ENCODE data around the gene SLC35A5. TPM values are rescaled to one million over a fixed set of nuclear protein-coding genes. Genes with fewer than 3 reads are reported as not detected.

The SLC35A5 gene
- polyA plus RNA-seq, 1 experiment = 29.4 TPM

GRCh38 chr3:112579697-112580096 is 17.9 kb downstream of the SLC35A5 start:
- H3K36me3 ChIP-seq (ENCODE audit: control insufficient read depth, insufficient read depth, low read length) = peaks cover 2% of the 10 kb centered on the region
- no peak for DNase-seq (ENCODE audit: low read depth)
- CTCF ChIA-PET = interaction anchor here (0.8 to 1.7 kb wide), 3 partner anchors 21 to 234 kb away, joined by 3 to 4 read pairs (median 3); no protein-coding TSS in a partner anchor
- no peaks in the 10 kb centered on the region for H3K27me3 ChIP-seq (ENCODE audit: control insufficient read depth, insufficient read depth, low read length)
- H3K4me3 ChIP-seq (ENCODE audit: low read depth, low read length) = no peak overlapping the region
- POLR2A ChIA-PET = interaction anchor here (0.6 kb wide), 1 partner anchor 517 kb away, joined by 4 read pairs; no protein-coding TSS in a partner anchor
- TF ChIP-seq CTCF (IDR thresholded peaks at IDR 0.05; ENCODE audit: insufficient read depth, low read depth, low read length) = no peak

- no peaks in the 10 kb centered on the region for H3K27me3 ChIP-seq (ENCODE audit: control insufficient read depth, insufficient read depth, low read length)
- ChIA-PET CTCF (interaction anchor here (0.8 to 2.9 kb wide), 26 partner anchors 10 to 453 kb away, joined by 3 to 20 read pairs (median 5); partner anchors contain the start of gene CD200R1), POLR2A (interaction anchor here (0.9 kb wide), 1 partner anchor 53 kb away, joined by 3 read pairs; no protein-coding TSS in a partner anchor)
- H3K4me3 ChIP-seq (ENCODE audit: low read depth, low read length) = no peak overlapping the region
- peak; percentile 66 for TF ChIP-seq CTCF (IDR thresholded peaks at IDR 0.05; ENCODE audit: insufficient read depth, low read depth, low read length)
- DNase-seq (ENCODE audit: low read depth) = no peak
- peaks cover 2% of the 10 kb centered on the region for H3K36me3 ChIP-seq (ENCODE audit: control insufficient read depth, insufficient read depth, low read length)
Measured at GRCh38 chr3:112582244-112582874, 20.5 kb downstream of the SLC35A5 start.

- peaks cover 2% of the 10 kb centered on the region for H3K36me3 ChIP-seq (ENCODE audit: control insufficient read depth, insufficient read depth, low read length)
- H3K4me3 ChIP-seq (ENCODE audit: low read depth, low read length) = no peak overlapping the region
- H3K27me3 ChIP-seq (ENCODE audit: control insufficient read depth, insufficient read depth, low read length) = no peaks in the 10 kb centered on the region
- no peak for TF ChIP-seq CTCF (IDR thresholded peaks at IDR 0.05; ENCODE audit: insufficient read depth, low read depth, low read length)
- POLR2A ChIA-PET = no interaction called here
- DNase-seq (ENCODE audit: low read depth) = no peak
- CTCF ChIA-PET = interaction anchor here (0.6 to 2.9 kb wide), 16 partner anchors 11 to 452 kb away, joined by 3 to 20 read pairs (median 6); no protein-coding TSS in a partner anchor
Measured at GRCh38 chr3:112583105-112583504, 21.3 kb downstream of the SLC35A5 start.

GRCh38 chr3:112585782-112586181 is 23.9 kb downstream of the SLC35A5 start:
- Histone ChIP-seq H3K27me3 (ENCODE audit: control insufficient read depth, insufficient read depth, low read length) (no peaks in the 10 kb centered on the region), H3K4me3 (ENCODE audit: low read depth, low read length) (no peak overlapping the region), H3K36me3 (ENCODE audit: control insufficient read depth, insufficient read depth, low read length) (peaks cover 2% of the 10 kb centered on the region; the same call in 1 of the 2 replicates)
- no peak for DNase-seq (ENCODE audit: low read depth)
- POLR2A ChIA-PET = no interaction called here
- CTCF ChIA-PET = interaction anchor here (1.0 to 1.1 kb wide), 2 partner anchors 17 to 35 kb away, joined by 3 read pairs; no protein-coding TSS in a partner anchor
- TF ChIP-seq CTCF (IDR thresholded peaks at IDR 0.05; ENCODE audit: insufficient read depth, low read depth, low read length) = no peak

GRCh38 chr3:112587336-112587735 is 25.5 kb downstream of the SLC35A5 start:
- ChIA-PET POLR2A (no interaction called here), CTCF (interaction anchor here (0.6 kb wide), 1 partner anchor 8 kb away, joined by 3 read pairs; no protein-coding TSS in a partner anchor)
- no peak for TF ChIP-seq CTCF (IDR thresholded peaks at IDR 0.05; ENCODE audit: insufficient read depth, low read depth, low read length)
- H3K4me3 ChIP-seq (ENCODE audit: low read depth, low read length) = no peak overlapping the region
- H3K27me3 ChIP-seq (ENCODE audit: control insufficient read depth, insufficient read depth, low read length) = no peaks in the 10 kb centered on the region
- H3K36me3 ChIP-seq (ENCODE audit: control insufficient read depth, insufficient read depth, low read length) = peaks cover 2% of the 10 kb centered on the region; the same call in 1 of the 2 replicates
- DNase-seq (ENCODE audit: low read depth) = no peak
